ENCODE measurements around the gene TRIP13. TPM values are rescaled to one million over a fixed set of nuclear protein-coding genes. Genes with fewer than 3 reads are reported as not detected.

TRIP13 gene
- total RNA-seq, 1 experiment from 2014 or later = 42.6 TPM

- Histone ChIP-seq H3K9ac (ENCODE audit: extremely low read depth, insufficient read length, low read length) (no peak overlapping the region), H2BK15ac (ENCODE audit: low read depth, low read length) (no peak overlapping the region), H4K8ac (replicated peaks; ENCODE audit: insufficient read length, low read depth, low read length) (no peak overlapping the region), H4K5ac (ENCODE audit: insufficient read length, low read depth, low read length) (no peak overlapping the region), H3K23ac (ENCODE audit: insufficient read length, low read depth, low read length) (no peak overlapping the region), H3K4me1 (ENCODE audit: insufficient read depth, low read length) (no peaks in the 10 kb centered on the region), H2BK120ac (ENCODE audit: low read depth, low read length, poor library complexity, severe bottlenecking) (no peak overlapping the region), H3K23me2 (ENCODE audit: insufficient read length, low read depth, low read length, poor library complexity, severe bottlenecking) (no peaks in the 10 kb centered on the region), H3K79me1 (ENCODE audit: insufficient read depth, low read depth, low read length, poor library complexity, severe bottlenecking) (no peaks in the 10 kb centered on the region), H2BK5ac (ENCODE audit: insufficient read length, low read length) (no peak overlapping the region), H3K9me3 (ENCODE audit: control insufficient read depth, low read depth, low read length) (no peaks in the 10 kb centered on the region), H3K79me2 (ENCODE audit: insufficient read depth, low read length) (no peaks in the 10 kb centered on the region), H2AFZ (ENCODE audit: low read length) (no peak overlapping the region), H3K18ac (ENCODE audit: insufficient read length, low read depth, low read length) (no peak overlapping the region), H3K4ac (ENCODE audit: low read depth, low read length) (no peak overlapping the region), H3K56ac (ENCODE audit: insufficient read length, low read depth, low read length) (no peak overlapping the region), H3K27me3 (ENCODE audit: insufficient read depth, low read length) (no peaks in the 10 kb centered on the region), H3K27ac (ENCODE audit: insufficient read length, low read depth, low read length) (no peak overlapping the region), H4K20me1 (ENCODE audit: control insufficient read depth, insufficient read depth, insufficient read length) (no peaks in the 10 kb centered on the region), H3K4me2 (ENCODE audit: insufficient read depth, insufficient read length, low read length) (no peak overlapping the region), H2BK20ac (ENCODE audit: low read depth, low read length, poor library complexity, severe bottlenecking) (no peak overlapping the region), H2AK5ac (ENCODE audit: insufficient read length, low read length) (no peak overlapping the region), H3K14ac (ENCODE audit: insufficient read depth, low read length) (no peak overlapping the region), H4K91ac (ENCODE audit: insufficient read length, low read depth, low read length) (no peak overlapping the region), H3T11ph (ENCODE audit: low read length) (no peak overlapping the region), H2BK12ac (ENCODE audit: insufficient read length, low read depth, low read length) (no peak overlapping the region)
- DNase-seq = no peak
- H3K4me3 Mint-ChIP-seq = no peak overlapping the region
- no peak overlapping the region for H3K27ac Mint-ChIP-seq
- no CpG with 5 or more reads among the region's 13 CpGs for WGBS (ENCODE audit: extremely low coverage, insufficient read length, low lambda C conversion rate)
- no peak for TF ChIP-seq CTCF (conservative IDR thresholded peaks at IDR 0.05)
- H3K9me3 Mint-ChIP-seq = peaks cover 0 to 3% of the 10 kb centered on the region in 2 experiments; a peak in 3 of 5 replicates
- H3K27me3 Mint-ChIP-seq (ENCODE audit: low read depth) = peaks cover 59% of the 10 kb centered on the region
- no peaks in the 10 kb centered on the region for H3K36me3 Mint-ChIP-seq (ENCODE audit: insufficient read depth in 1 of 3, low read depth in 3 of 3)
- H3K4me1 Mint-ChIP-seq = peaks cover 0 to under 1% of the 10 kb centered on the region in 2 experiments; a peak in 1 of 4 replicates
These were observed 39.0 kb downstream of the TRIP13 start for GRCh38 chr5:931570-932145.

Data from H9 (cell line).